IPS-20b (cell line): ENCODE measurements around the gene MPDZ.

Source experiments
- H3K27ac ChIP-seq: one replicate; pipeline ENCODE4 v1.5.1; 2013; ENCODE audit warnings: low read length
- H3K27me3 ChIP-seq: 2 replicates; pipeline ENCODE4 v1.6.1; 2013; ENCODE audit warnings: mild to moderate bottlenecking, low read length, inconsistent platforms; ENCODE audit not compliant: insufficient read depth
- H3K36me3 ChIP-seq: 2 replicates; pipeline ENCODE4 v1.6.1; 2013; ENCODE audit warnings: low read depth, mild to moderate bottlenecking, inconsistent platforms, low read length, moderate library complexity; ENCODE audit not compliant: insufficient read depth
- H3K4me1 ChIP-seq: 2 replicates; pipeline ENCODE4 v1.6.1; 2013; ENCODE audit warnings: mild to moderate bottlenecking, control low read depth, inconsistent platforms, low read length, moderate library complexity; ENCODE audit not compliant: insufficient read depth
- H3K4me3 ChIP-seq: 2 replicates; pipeline ENCODE4 v1.5.1; 2013; ENCODE audit warnings: mild to moderate bottlenecking, low read length, inconsistent platforms
- H3K9ac ChIP-seq: 2 replicates; pipeline ENCODE4 v1.6.1; 2013; ENCODE audit warnings: low read depth, mild to moderate bottlenecking, inconsistent platforms, low read length, moderate library complexity
- H3K9me3 ChIP-seq: 2 replicates; pipeline ENCODE4 v1.6.1; 2013; ENCODE audit warnings: mild to moderate bottlenecking, low read depth, low read length, inconsistent platforms; ENCODE audit not compliant: insufficient read depth

Gene MPDZ

GRCh38 chr9:13213998-13214397 is 65.5 kb downstream of the MPDZ start:
- Histone ChIP-seq H3K36me3 (peaks cover 42% of the 10 kb centered on the region), H3K9ac (no peak overlapping the region), H3K27ac (no peak overlapping the region), H3K4me3 (no peak overlapping the region), H3K4me1 (no peaks in the 10 kb centered on the region), H3K9me3 (no peaks in the 10 kb centered on the region), H3K27me3 (no peaks in the 10 kb centered on the region)

- Histone ChIP-seq H3K9me3 (no peaks in the 10 kb centered on the region), H3K36me3 (peaks cover 35% of the 10 kb centered on the region), H3K4me1 (no peaks in the 10 kb centered on the region), H3K27ac (no peak overlapping the region), H3K27me3 (no peaks in the 10 kb centered on the region), H3K4me3 (no peak overlapping the region), H3K9ac (no peak overlapping the region)
These were observed 66.2 kb downstream of the MPDZ start for GRCh38 chr9:13213337-13213736.

DNA sequence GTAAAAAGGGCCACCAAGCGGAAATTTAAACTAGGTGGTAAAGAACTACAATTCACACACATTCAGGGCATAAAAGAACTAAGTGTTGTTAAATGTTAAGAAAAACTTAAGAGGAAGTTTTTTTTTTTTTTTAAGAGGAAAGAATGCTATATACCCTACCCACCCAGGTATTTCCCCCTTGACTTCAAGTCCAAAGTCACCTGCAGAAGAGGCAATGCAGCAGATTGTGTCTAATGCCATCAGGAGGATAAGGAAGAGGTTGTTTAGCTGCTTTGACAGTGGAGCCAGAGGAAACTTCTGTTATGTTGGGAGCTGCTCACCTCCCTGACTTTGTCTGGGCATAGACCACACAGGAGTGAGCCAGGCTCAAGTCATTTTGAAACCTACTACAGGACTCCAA is 69.2 kb downstream of the MPDZ start:
- Histone ChIP-seq H3K27me3 (no peaks in the 10 kb centered on the region), H3K9me3 (no peaks in the 10 kb centered on the region), H3K9ac (no peak overlapping the region), H3K4me1 (no peaks in the 10 kb centered on the region), H3K36me3 (peaks cover 19% of the 10 kb centered on the region), H3K4me3 (no peak overlapping the region), H3K27ac (no peak overlapping the region)

DNA sequence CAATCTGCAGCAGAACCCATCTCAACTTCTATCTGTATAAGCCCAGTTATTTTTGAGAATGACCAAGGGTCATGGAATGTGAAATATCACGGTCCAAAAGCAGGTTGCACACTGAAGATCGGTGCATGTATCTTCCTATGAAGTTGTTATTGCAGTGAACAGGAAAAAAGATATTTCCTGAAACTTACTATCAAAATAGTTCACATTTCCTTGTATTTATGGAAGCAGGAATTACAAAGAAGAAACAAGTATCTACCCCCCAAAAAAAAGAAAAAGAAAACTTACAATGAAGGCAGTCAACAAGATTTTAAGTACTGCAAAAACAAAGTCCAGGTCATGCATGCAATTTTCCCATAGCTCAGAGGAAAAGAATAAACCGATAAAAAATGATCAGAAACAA is 70.0 kb downstream of the MPDZ start:
- no peak overlapping the region for H3K27ac ChIP-seq
- H3K4me3 ChIP-seq: no peak overlapping the region
- H3K9me3 ChIP-seq: no peaks in the 10 kb centered on the region
- no peak overlapping the region for H3K9ac ChIP-seq
- H3K36me3 ChIP-seq: peaks cover 16% of the 10 kb centered on the region
- no peaks in the 10 kb centered on the region for H3K27me3 ChIP-seq
- no peaks in the 10 kb centered on the region for H3K4me1 ChIP-seq

DNA sequence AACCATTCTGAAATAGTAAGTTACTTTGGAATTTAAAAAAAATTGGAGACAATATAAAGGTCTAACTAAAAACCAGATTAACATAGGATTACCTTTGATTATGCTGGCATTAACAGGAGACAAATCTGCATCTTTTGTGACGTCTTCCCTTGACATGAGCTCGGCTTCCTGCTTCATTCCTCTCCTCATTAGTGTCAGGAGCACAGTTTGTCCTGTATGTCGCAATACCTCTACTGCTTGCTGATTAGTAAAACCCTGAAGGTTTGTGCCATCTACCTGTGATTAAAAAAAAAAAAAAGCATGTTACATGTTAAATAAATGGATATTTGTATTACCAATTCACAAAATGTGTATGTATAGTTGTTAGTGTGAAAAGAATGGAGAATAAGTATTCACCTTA is 73.7 kb downstream of the MPDZ start:
- H3K9ac ChIP-seq: no peak overlapping the region
- H3K36me3 ChIP-seq: peaks cover 45% of the 10 kb centered on the region
- no peak overlapping the region for H3K27ac ChIP-seq
- no peaks in the 10 kb centered on the region for H3K4me1 ChIP-seq
- no peaks in the 10 kb centered on the region for H3K9me3 ChIP-seq
- H3K27me3 ChIP-seq: no peaks in the 10 kb centered on the region
- H3K4me3 ChIP-seq: no peak overlapping the region

DNA sequence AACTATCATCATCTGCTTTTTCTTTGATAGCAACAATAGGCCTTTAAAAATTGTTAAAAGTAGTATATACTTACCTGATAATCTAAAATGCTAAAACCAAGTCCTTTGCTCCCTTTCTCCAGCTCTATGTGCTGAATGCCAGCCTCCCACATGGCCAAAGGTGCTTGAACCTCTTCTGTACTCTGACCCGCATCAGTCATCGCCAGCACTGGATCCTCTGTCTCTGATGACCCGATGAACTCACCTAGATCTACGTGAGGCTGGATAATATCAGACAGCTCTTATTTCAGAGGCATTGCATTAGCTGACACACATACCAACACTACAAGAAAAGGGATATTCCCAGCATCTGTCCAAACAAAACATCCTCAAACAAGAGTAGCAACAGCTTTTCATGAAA is 89.5 kb downstream of the MPDZ start:
- Histone ChIP-seq H3K4me1 (no peaks in the 10 kb centered on the region), H3K9ac (no peak overlapping the region), H3K27ac (no peak overlapping the region), H3K4me3 (no peak overlapping the region), H3K27me3 (no peaks in the 10 kb centered on the region), H3K36me3 (peaks cover 92% of the 10 kb centered on the region), H3K9me3 (no peaks in the 10 kb centered on the region)

DNA sequence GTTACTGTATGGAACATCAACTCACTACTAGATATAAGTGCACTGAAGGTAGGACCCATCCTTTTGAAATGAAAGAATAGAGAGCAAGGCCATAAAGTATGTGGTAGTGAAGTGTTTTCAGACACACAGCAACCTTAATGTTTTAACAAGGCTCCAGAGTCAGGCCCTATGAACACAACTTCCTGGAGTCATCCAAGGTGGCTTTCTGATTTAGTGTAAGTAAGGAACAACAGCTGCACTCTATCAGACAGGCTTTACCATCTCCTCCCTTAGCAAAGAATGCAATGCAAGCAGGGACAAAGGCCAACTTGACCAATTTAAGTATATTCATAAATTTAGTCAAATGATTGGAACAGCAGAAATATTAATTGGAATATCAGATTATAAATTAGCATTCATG is 90.1 kb downstream of the MPDZ start:
- Histone ChIP-seq H3K9me3 (no peaks in the 10 kb centered on the region), H3K27me3 (no peaks in the 10 kb centered on the region), H3K4me1 (no peaks in the 10 kb centered on the region), H3K4me3 (no peak overlapping the region), H3K27ac (no peak overlapping the region), H3K36me3 (peaks cover 86% of the 10 kb centered on the region), H3K9ac (no peak overlapping the region)

DNA sequence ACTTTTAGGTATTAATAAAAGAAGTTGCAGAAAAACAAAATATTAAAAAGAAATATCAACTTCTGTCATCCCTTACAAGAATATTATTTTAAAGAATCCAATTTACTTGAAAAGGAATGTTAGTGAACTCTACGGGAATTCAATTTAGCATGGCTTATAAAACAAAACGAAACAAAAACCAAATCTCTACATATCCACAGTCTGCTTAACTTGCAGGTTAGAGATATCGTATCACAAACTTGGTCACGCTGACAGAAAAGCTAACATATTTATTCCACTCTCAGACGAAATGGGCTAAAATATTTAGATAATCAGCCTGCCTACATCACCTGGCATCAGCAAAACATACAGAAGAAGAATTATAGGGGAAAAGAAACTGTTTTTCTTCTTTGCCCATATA is 92.7 kb downstream of the MPDZ start:
- Histone ChIP-seq H3K36me3 (peaks cover 75% of the 10 kb centered on the region), H3K4me3 (no peak overlapping the region), H3K27ac (no peak overlapping the region), H3K27me3 (no peaks in the 10 kb centered on the region), H3K9ac (no peak overlapping the region), H3K4me1 (no peaks in the 10 kb centered on the region), H3K9me3 (no peaks in the 10 kb centered on the region)

DNA sequence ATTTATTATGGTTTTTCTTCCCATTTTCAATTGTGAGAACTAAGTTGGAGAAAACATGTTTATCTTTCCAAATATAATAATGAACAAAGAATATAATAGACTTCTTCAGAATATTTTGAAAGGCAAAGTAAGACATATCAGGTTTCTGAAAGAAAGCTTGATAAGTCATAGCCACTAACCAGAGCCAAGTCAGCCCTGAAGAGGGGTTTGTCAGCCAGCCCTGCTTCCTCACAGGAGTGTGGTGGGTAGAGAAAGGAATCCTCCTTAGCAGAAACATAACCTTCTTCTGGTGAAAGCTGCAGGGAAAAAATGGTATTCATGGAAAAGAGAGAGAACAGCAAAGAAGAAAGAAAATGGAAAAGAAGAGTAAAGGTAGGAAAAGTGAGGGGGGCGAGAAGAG is 93.4 kb downstream of the MPDZ start:
- H3K27ac ChIP-seq: no peak overlapping the region

DNA sequence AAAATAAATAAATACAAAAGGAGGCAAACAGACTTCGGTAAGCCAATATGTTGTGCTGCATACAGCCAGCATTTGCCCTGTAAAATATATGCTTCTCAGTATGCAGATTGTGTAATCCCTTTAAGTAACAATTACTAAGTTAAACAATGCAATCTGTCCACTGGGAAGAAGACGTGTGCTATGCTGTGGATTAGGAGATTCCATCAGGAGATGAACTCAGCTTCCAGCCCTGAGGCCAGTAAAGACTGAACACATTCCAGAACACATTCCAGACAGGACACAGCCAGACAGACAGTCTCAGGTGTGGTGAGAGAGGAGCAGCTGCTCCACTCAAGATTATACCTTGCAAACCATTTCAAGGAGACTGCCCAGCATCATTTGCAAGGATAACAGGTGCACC is 97.8 kb downstream of the MPDZ start:
- H3K36me3 ChIP-seq: peaks cover 44% of the 10 kb centered on the region
- no peak overlapping the region for H3K4me3 ChIP-seq
- H3K27me3 ChIP-seq: no peaks in the 10 kb centered on the region
- no peak overlapping the region for H3K27ac ChIP-seq
- no peak overlapping the region for H3K9ac ChIP-seq
- H3K9me3 ChIP-seq: no peaks in the 10 kb centered on the region
- H3K4me1 ChIP-seq: no peaks in the 10 kb centered on the region

More for the DNA sequence above, 93.4 kb downstream of the MPDZ start:
- Histone ChIP-seq H3K27me3 (no peaks in the 10 kb centered on the region), H3K36me3 (peaks cover 74% of the 10 kb centered on the region), H3K9me3 (no peaks in the 10 kb centered on the region), H3K4me1 (no peaks in the 10 kb centered on the region), H3K9ac (no peak overlapping the region), H3K4me3 (no peak overlapping the region)

DNA sequence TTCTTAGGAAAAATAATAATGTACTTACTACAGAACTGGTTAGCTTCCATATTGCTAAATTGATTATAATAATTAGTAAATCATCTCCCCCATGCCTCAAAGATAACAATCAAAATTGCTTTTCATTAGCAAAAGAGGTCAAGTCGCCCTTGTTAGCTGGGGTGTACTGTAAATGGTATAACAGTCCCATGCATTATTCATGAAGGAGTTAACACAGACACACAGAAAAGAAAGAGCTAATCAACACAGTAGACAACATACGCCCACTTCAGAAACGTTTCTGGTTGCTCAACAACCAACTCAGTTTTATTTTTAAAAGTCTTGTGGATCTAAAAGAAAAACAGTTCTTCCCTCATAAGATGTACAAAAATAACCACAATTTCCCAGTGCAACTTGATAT is 100.2 kb downstream of the MPDZ start:
- Histone ChIP-seq H3K9me3 (no peaks in the 10 kb centered on the region), H3K4me3 (no peak overlapping the region), H3K9ac (no peak overlapping the region), H3K4me1 (no peaks in the 10 kb centered on the region), H3K27ac (no peak overlapping the region), H3K36me3 (peaks cover 46% of the 10 kb centered on the region), H3K27me3 (no peaks in the 10 kb centered on the region)

DNA sequence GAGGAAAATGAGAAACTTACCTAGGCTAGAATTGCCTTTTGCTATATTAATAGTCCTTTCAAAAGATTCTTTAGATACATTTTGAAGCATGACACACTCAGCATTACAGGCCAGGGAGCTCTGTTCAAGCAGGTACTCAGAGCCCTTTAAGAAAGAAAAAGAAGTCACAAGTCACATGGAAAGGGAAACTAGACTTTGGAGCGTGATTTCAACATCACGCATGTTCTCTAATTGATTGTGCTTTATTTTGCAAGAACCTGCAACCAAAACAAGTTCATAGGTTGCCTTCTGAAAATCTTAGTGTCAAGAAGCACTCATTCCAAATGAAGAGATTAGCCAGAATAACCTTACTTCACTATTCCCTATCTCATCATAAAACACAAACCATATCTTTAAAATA is 103.8 kb downstream of the MPDZ start:
- peaks cover 25% of the 10 kb centered on the region for H3K36me3 ChIP-seq

More for the DNA sequence above, 103.8 kb downstream of the MPDZ start:
- Histone ChIP-seq H3K9me3 (no peaks in the 10 kb centered on the region), H3K27ac (no peak overlapping the region), H3K4me1 (no peaks in the 10 kb centered on the region), H3K4me3 (no peak overlapping the region), H3K9ac (no peak overlapping the region), H3K27me3 (no peaks in the 10 kb centered on the region)
